H1 (cell line): ENCODE results near the gene TBC1D12. TPM values are rescaled to one million over a fixed set of nuclear protein-coding genes. Genes with fewer than 3 reads are reported as not detected.

Source experiments
- CTCF ChIA-PET: fragments of 300-600 bp; sonication (Branson Sonifier 250); formaldehyde crosslinking; loops from one replicate; lab custom pipeline; 2021; ENCODE audit not compliant: partially characterized antibody; lab: Charles Lee
- POLR2A ChIA-PET: fragments of 300-600 bp; sonication (Branson Sonifier 250); formaldehyde crosslinking; loops from one replicate; lab custom pipeline; 2021; ENCODE audit warnings: inconsistent platforms; ENCODE audit not compliant: partially characterized antibody; lab: Charles Lee
- DNase-seq, 2 experiments: peaks; one replicate each; pipeline versions ENCODE4 v3.0.0 to v3.0.0-alpha.2; 2010 to 2022; ENCODE audit warnings: low spot score in 2 of 2, low read depth in 1 of 2, mixed read lengths in 1 of 2
- FAIRE-seq: peaks from 2 replicates; lab custom pipeline; 2011; peaks lifted over from hg19 to GRCh38; lab: Jason Lieb, UNC
- H2AFZ ChIP-seq: 2 replicates; pipeline ENCODE4 v1.8.1; 2012; ENCODE audit warnings: low read length, inconsistent platforms
- H2AK5ac ChIP-seq: 2 replicates; pipeline ENCODE4 v1.6.1; 2013; ENCODE audit warnings: low read depth, low read length
- H2BK120ac ChIP-seq: replicated peaks from 2 replicates; pipeline ENCODE3; 2013; ENCODE audit warnings: low read depth, low read length, inconsistent platforms
- H2BK12ac ChIP-seq: 2 replicates; pipeline ENCODE4 v1.6.1; 2013; ENCODE audit warnings: low read depth, low read length
- H2BK15ac ChIP-seq: 2 replicates; pipeline ENCODE4 v1.6.1; 2013; ENCODE audit warnings: low read length
- H2BK20ac ChIP-seq: 2 replicates; pipeline ENCODE4 v1.6.1; 2013; ENCODE audit warnings: low read length
- H2BK5ac ChIP-seq: 2 replicates; pipeline ENCODE4 v1.6.1; 2013; ENCODE audit warnings: low read depth, low read length
- H3K14ac ChIP-seq: 2 replicates; pipeline ENCODE4 v1.6.1; 2013; ENCODE audit warnings: inconsistent platforms; ENCODE audit not compliant: insufficient read length
- H3K18ac ChIP-seq: 2 replicates; pipeline ENCODE4 v1.6.1; 2013; ENCODE audit warnings: low read length; ENCODE audit errors: extremely low read depth
- H3K23ac ChIP-seq: 2 replicates; pipeline ENCODE4 v1.6.1; 2013; ENCODE audit warnings: inconsistent platforms; ENCODE audit not compliant: insufficient read length
- H3K23me2 ChIP-seq: 2 replicates; pipeline ENCODE4 v1.6.1; 2013; ENCODE audit warnings: low read depth, low read length
- H3K27ac ChIP-seq: 2 replicates; pipeline ENCODE4 v1.6.1; 2011; ENCODE audit warnings: low read depth, low read length, inconsistent platforms
- H3K27me3 ChIP-seq, 4 experiments: replicated peaks in 1 of 4; 1 replicate in 1 of 4; 2 replicates in 3 of 4; pipeline versions ENCODE4 v1.6.1 to v1.8.1; 2011 to 2013; ENCODE audit warnings: low read length in 3 of 4, mild to moderate bottlenecking in 3 of 4, inconsistent platforms in 2 of 4, mixed read lengths in 2 of 4, moderate library complexity in 1 of 4; ENCODE audit not compliant: control insufficient read depth in 3 of 4, insufficient read depth in 3 of 4; ENCODE audit errors: extremely low read depth in 1 of 4
- H3K36me3 ChIP-seq, 4 experiments: 2 replicates each; pipeline versions ENCODE4 v1.6.1 to v1.8.1; 2011 to 2013; ENCODE audit warnings: mild to moderate bottlenecking in 4 of 4, low read length in 3 of 4, moderate library complexity in 2 of 4, control low read depth in 1 of 4, inconsistent platforms in 1 of 4; ENCODE audit not compliant: insufficient read depth in 4 of 4, control insufficient read depth in 2 of 4
- H3K4ac ChIP-seq: replicated peaks from 2 replicates; pipeline ENCODE3; 2013; ENCODE audit warnings: low read length, low read depth, mixed read lengths, inconsistent platforms; ENCODE audit not compliant: insufficient read length
- H3K4me1 ChIP-seq, 4 experiments: replicated peaks in 1 of 4; 1 replicate in 1 of 4; 2 replicates in 3 of 4; pipeline versions ENCODE4 v1.6.1 to v1.8.1; 2011 to 2013; ENCODE audit warnings: low read length in 3 of 4, inconsistent platforms in 2 of 4, mixed read lengths in 1 of 4; ENCODE audit not compliant: insufficient read depth in 4 of 4, control insufficient read depth in 3 of 4
- H3K4me2 ChIP-seq, 2 experiments: 2 replicates each; pipeline versions ENCODE4 v1.6.1 to v1.8.1; 2011 to 2013; ENCODE audit warnings: low read depth in 2 of 2, low read length in 2 of 2, control low read depth in 1 of 2, inconsistent platforms in 1 of 2, mild to moderate bottlenecking in 1 of 2; ENCODE audit not compliant: insufficient read depth in 1 of 2
- H3K4me3 ChIP-seq, 4 experiments: fragments of 200-600, 300-600 bp in 1 of 4; sonication (generic), shearing (Covaris generic), sonication (Bioruptor Twin) in 1 of 4; 2 replicates each; pipeline versions ENCODE4 v1.5.1 to v1.8.1; 2011 to 2016; ENCODE audit warnings: low read length in 4 of 4, low read depth in 3 of 4, control low read depth in 2 of 4, inconsistent platforms in 2 of 4, mild to moderate bottlenecking in 2 of 4, mixed read lengths in 1 of 4, moderate library complexity in 1 of 4; ENCODE audit not compliant: insufficient read depth in 2 of 4; ENCODE audit errors: extremely low read depth in 1 of 4
- H3K56ac ChIP-seq: replicated peaks from 2 replicates; pipeline ENCODE3; 2013; ENCODE audit warnings: low read depth, mild to moderate bottlenecking, mixed read lengths, low read length, inconsistent platforms; ENCODE audit not compliant: insufficient read length
- H3K79me1 ChIP-seq: 2 replicates; pipeline ENCODE4 v1.6.1; 2013; ENCODE audit warnings: low read depth, low read length, control low read depth
- H3K79me2 ChIP-seq, 2 experiments: 2 replicates each; pipeline versions ENCODE4 v1.6.1 to v1.8.1; 2012 to 2013; ENCODE audit warnings: low read length in 2 of 2, mild to moderate bottlenecking in 2 of 2, inconsistent platforms in 1 of 2; ENCODE audit not compliant: insufficient read depth in 2 of 2, control insufficient read depth in 1 of 2
- H3K9ac ChIP-seq, 4 experiments: replicated peaks in 1 of 4; 1 replicate in 1 of 4; 2 replicates in 3 of 4; pipeline versions ENCODE4 v1.6.1 to v1.8.1; 2011 to 2013; ENCODE audit warnings: low read depth in 3 of 4, low read length in 3 of 4, control low read depth in 2 of 4, mild to moderate bottlenecking in 2 of 4, moderate library complexity in 2 of 4, inconsistent platforms in 1 of 4; ENCODE audit errors: extremely low read depth in 1 of 4
- H3K9me3 ChIP-seq, 2 experiments: 2 replicates each; pipeline versions ENCODE4 v1.6.1 to v1.8.1; 2012 to 2013; ENCODE audit warnings: mild to moderate bottlenecking in 2 of 2, moderate library complexity in 2 of 2, control low read depth in 1 of 2, inconsistent platforms in 1 of 2, low read depth in 1 of 2, low read length in 1 of 2, mixed read lengths in 1 of 2; ENCODE audit not compliant: insufficient read depth in 2 of 2
- H4K20me1 ChIP-seq, 2 experiments: replicated peaks in 1 of 2; 2 replicates each; pipeline versions ENCODE3 to v1.8.1; 2011 to 2013; ENCODE audit warnings: inconsistent platforms in 2 of 2, low read length in 2 of 2, mild to moderate bottlenecking in 1 of 2; ENCODE audit not compliant: insufficient read depth in 2 of 2, control insufficient read depth in 1 of 2
- H4K5ac ChIP-seq: 2 replicates; pipeline ENCODE4 v1.6.1; 2013; ENCODE audit warnings: low read length, low read depth, mixed read lengths, inconsistent platforms; ENCODE audit not compliant: insufficient read length
- H4K8ac ChIP-seq: 2 replicates; pipeline ENCODE4 v1.8.0; 2013; ENCODE audit warnings: mild to moderate bottlenecking, moderate library complexity, low read length, inconsistent platforms; ENCODE audit not compliant: insufficient read depth; ENCODE audit errors: extremely low read depth
- H4K91ac ChIP-seq: replicated peaks from 2 replicates; pipeline ENCODE3; 2013; ENCODE audit warnings: low read length, mixed read lengths, inconsistent platforms; ENCODE audit not compliant: insufficient read length
- CEBPB ChIP-seq: IDR thresholded peaks from 2 replicates; pipeline ENCODE4 v1.6.1; 2012; ENCODE audit warnings: low read depth, low read length
- POLR2AphosphoS5 ChIP-seq: IDR thresholded peaks from 2 replicates; pipeline ENCODE4 v1.6.1; 2011; ENCODE audit warnings: low read depth, low read length
- RAD21 ChIP-seq, 2 experiments: IDR thresholded peaks in 1 of 2; conservative IDR thresholded peaks in 1 of 2; 2 replicates each; pipeline ENCODE4 v1.6.1; 2011; ENCODE audit warnings: low read depth in 2 of 2, low read length in 2 of 2, improper control_type of control experiment in 1 of 2, inconsistent platforms in 1 of 2, mild to moderate bottlenecking in 1 of 2, moderate library complexity in 1 of 2
- SP2 ChIP-seq: IDR thresholded peaks from 2 replicates; pipeline ENCODE4 v1.6.1; 2012; ENCODE audit warnings: mild to moderate bottlenecking, low read length, inconsistent platforms
- ZNF274 ChIP-seq: IDR thresholded peaks from 2 replicates; pipeline ENCODE4 v1.7.0; 2012; ENCODE audit warnings: low read length, borderline replicate concordance; ENCODE audit errors: extremely low read depth
- polyA plus RNA-seq, 7 experiments: library from polyadenylated mRNA; depleted of rRNA in 3 of 7; stranded (reverse) in 5 of 7; unstranded in 2 of 7; fragments of >200 nt in 5 of 7; fragments of 200-250 nt in 2 of 7; gene quantifications; 1 replicate in 5 of 7; 2 replicates in 1 of 7; 4 replicates in 1 of 7; pipeline versions ENCODE4 v1.2.1 to v1.2.3, GENCODE V29; 2011 to 2013; ENCODE audit warnings: missing spikeins in 2 of 7, mixed read lengths in 2 of 7
- total RNA-seq: library from RNA; stranded (reverse); fragmentation: NEBNext Ultra II Directional; extraction: Animal tissue kit (Norgen Biotek cat#: 25700); gene quantifications from 2 replicates; pipeline ENCODE4 v1.2.1, GENCODE V29; 2021

Gene TBC1D12
- total and polyA plus RNA-seq, 2 of the 8 experiments (the other 6 are each of a cell fraction or from before 2014, with no cell fraction given), result 1.1 to 3.2 TPM

DNA sequence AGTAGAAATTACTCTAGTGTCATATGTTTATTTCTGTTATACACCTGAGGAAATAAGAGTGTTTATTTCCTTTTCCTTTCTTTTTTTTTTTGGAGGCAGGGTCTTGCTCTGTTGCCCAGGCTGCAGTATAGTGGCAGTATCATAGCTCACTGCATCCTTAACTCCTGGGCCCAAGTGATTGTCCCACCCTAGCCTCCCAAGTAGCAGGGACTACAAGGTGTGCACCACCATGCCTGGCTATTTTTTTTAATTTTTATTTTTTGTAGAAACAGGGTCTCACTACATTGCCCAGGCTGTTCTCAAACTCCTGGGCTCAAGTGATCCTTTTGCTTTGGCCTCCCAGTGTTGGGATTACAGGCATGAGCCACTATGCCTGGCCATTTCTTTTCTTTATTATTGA is 37.8 kb downstream of the TBC1D12 start:
- CTCF ChIA-PET, result interaction anchor here (1.3 to 1.4 kb wide), 2 partner anchors 11 to 15 kb away, joined by 3 to 4 read pairs; no protein-coding TSS in a partner anchor
- DNase-seq (no peak), FAIRE-seq (no peak)
- Histone ChIP-seq H4K8ac (no peak overlapping the region), H3K23ac (no peak overlapping the region), H2AK5ac (no peak overlapping the region), H4K91ac (no peak overlapping the region), H3K9ac (no peak overlapping the region), H3K79me2 (no peaks in the 10 kb centered on the region), H3K9me3 (no peaks in the 10 kb centered on the region), H2BK15ac (no peak overlapping the region), H4K20me1 (no peaks in the 10 kb centered on the region), H3K56ac (no peak overlapping the region), H2BK20ac (no peak overlapping the region), H2AFZ (no peak overlapping the region), H4K5ac (no peak overlapping the region), H3K27me3 (no peaks in the 10 kb centered on the region), H3K23me2 (no peaks in the 10 kb centered on the region), H3K4me1 (no peaks in the 10 kb centered on the region), H3K4ac (no peak overlapping the region), H2BK12ac (no peak overlapping the region), H3K18ac (no peak overlapping the region), H2BK120ac (no peak overlapping the region), H3K4me3 (no peak overlapping the region), H3K14ac (no peak overlapping the region), H3K27ac (no peak overlapping the region), H3K36me3 (no peaks in the 10 kb centered on the region), H3K4me2 (no peak overlapping the region), H3K79me1 (no peaks in the 10 kb centered on the region), H2BK5ac (no peak overlapping the region)
- POLR2A ChIA-PET, result interaction anchor here (0.5 kb wide), 1 partner anchor 22 kb away, joined by 3 read pairs; no protein-coding TSS in a partner anchor
- TF ChIP-seq POLR2AphosphoS5 (no peak), SP2 (no peak), RAD21 (IDR thresholded peaks at IDR 0.05 in 1 of 2, conservative IDR thresholded peaks at IDR 0.05 in 1 of 2; ENCODE audit: low read depth in 2 of 2, low read length in 2 of 2) (no peak), CEBPB (no peak), ZNF274 (no peak)
